ENCODE data around the gene MRPL22.
"Not testable (repeated sequence)": the region's sequence is repeated elsewhere in the genome, so short reads cannot be mapped to it uniquely, and the experiment has no call there.

MRPL22 gene

DNA sequence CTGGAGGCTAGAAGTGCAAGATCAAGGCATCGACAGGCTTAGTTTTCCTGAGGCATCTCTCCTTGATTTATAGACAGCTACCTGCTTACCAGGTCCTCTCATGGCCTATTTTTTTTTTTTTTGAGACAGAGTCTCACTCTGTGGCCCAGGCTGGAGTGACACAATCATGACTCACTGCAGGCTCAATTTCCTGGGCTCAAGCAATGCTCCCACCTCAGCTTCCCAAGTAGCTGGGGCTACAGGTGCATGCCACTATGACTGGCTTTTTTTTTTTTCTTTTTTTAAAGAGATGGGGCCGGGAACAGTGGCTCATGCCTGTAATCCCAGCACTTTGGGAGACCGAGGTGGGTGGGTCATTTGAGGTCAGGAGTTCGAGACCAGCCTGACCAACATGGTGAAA lies 61.8 kb downstream of the MRPL22 start:
- H3K4me1 ChIP-seq (ENCODE audit: control insufficient read depth, low read depth, low read length); H3K9ac ChIP-seq (ENCODE audit: low read length); H3K4me3 ChIP-seq (ENCODE audit: low read length); H3K9me3 ChIP-seq (ENCODE audit: control insufficient read depth, low read depth, low read length); H3K36me3 ChIP-seq (ENCODE audit: control insufficient read depth, low read depth, low read length); H3K27ac ChIP-seq (ENCODE audit: low read length); H3K27me3 ChIP-seq (ENCODE audit: control insufficient read depth, insufficient read depth, low read length): not testable (repeated sequence)

- no peaks in the 10 kb centered on the region for H3K9me3 ChIP-seq (ENCODE audit: control insufficient read depth, low read depth, low read length)
- H3K9ac ChIP-seq (ENCODE audit: low read length), result no peak overlapping the region
- H3K27me3 ChIP-seq (ENCODE audit: control insufficient read depth, insufficient read depth, low read length), result no peaks in the 10 kb centered on the region
- no peak overlapping the region for H3K27ac ChIP-seq (ENCODE audit: low read length)
- H3K4me3 ChIP-seq (ENCODE audit: low read length), result no peak overlapping the region
- no peaks in the 10 kb centered on the region for H3K4me1 ChIP-seq (ENCODE audit: control insufficient read depth, low read depth, low read length)
- H3K36me3 ChIP-seq (ENCODE audit: control insufficient read depth, low read depth, low read length), result no peaks in the 10 kb centered on the region
Observed at GRCh38 chr5:155004138-155004744, 63.4 kb downstream of the MRPL22 start.

DNA sequence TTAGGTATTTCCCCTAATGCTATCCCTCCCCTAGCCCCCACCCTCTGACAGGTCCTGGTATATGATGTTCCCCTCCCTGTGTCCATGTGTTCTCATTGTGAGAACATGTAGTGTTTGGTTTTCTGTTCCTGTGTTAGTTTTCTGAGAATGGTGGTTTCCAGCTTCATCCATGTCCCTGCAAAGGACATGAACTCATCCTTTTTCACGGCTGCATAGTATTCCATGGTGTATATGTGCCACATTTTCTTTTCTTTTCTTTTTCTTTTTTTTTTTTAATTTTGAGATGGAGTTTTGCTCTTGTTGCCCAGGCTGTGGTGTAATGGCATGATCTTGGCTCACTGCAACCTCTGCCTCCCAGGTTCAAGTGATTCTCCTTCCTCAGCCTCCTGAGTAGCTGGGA lies 65.4 kb downstream of the MRPL22 start:
- not testable (repeated sequence) for H3K9ac ChIP-seq (ENCODE audit: low read length)

DNA sequence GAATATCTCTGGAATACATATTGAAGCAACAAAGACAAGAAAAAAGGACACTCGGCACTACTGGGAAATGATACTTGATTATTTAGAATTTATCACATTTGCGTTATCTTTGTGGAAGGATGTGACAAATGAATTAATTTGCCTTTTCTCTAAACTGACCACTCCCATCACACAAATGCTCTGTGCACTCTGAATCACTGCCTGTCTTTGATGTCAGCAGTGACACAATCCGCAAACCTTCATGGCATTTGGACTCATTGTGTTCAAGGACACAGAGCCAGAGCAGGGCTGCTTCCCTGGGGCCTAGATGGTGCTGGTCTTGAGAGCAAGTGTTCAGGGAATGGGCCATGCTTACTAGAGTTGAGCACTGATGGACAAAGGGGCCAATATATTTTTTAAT lies 67.8 kb downstream of the MRPL22 start:
- no peaks in the 10 kb centered on the region for H3K27me3 ChIP-seq (ENCODE audit: control insufficient read depth, insufficient read depth, low read length)
- no peak overlapping the region for H3K27ac ChIP-seq (ENCODE audit: low read length)
- no peaks in the 10 kb centered on the region for H3K36me3 ChIP-seq (ENCODE audit: control insufficient read depth, low read depth, low read length)
- H3K4me1 ChIP-seq (ENCODE audit: control insufficient read depth, low read depth, low read length), result no peaks in the 10 kb centered on the region
- H3K9ac ChIP-seq (ENCODE audit: low read length), result no peak overlapping the region
- no peaks in the 10 kb centered on the region for H3K9me3 ChIP-seq (ENCODE audit: control insufficient read depth, low read depth, low read length)
- H3K4me3 ChIP-seq (ENCODE audit: low read length), result no peak overlapping the region

More for the DNA sequence above, 65.4 kb downstream of the MRPL22 start:
- H3K36me3 ChIP-seq (ENCODE audit: control insufficient read depth, low read depth, low read length); H3K9me3 ChIP-seq (ENCODE audit: control insufficient read depth, low read depth, low read length); H3K27me3 ChIP-seq (ENCODE audit: control insufficient read depth, insufficient read depth, low read length); H3K27ac ChIP-seq (ENCODE audit: low read length); H3K4me3 ChIP-seq (ENCODE audit: low read length); H3K4me1 ChIP-seq (ENCODE audit: control insufficient read depth, low read depth, low read length): not testable (repeated sequence)

GRCh38 chr5:155010881-155011280 lies 70.0 kb downstream of the MRPL22 start:
- H3K9ac ChIP-seq (ENCODE audit: low read length), result no peak overlapping the region
- H3K4me1 ChIP-seq (ENCODE audit: control insufficient read depth, low read depth, low read length), result no peaks in the 10 kb centered on the region
- H3K27ac ChIP-seq (ENCODE audit: low read length), result no peak overlapping the region
- H3K9me3 ChIP-seq (ENCODE audit: control insufficient read depth, low read depth, low read length), result no peaks in the 10 kb centered on the region
- H3K4me3 ChIP-seq (ENCODE audit: low read length), result no peak overlapping the region
- H3K36me3 ChIP-seq (ENCODE audit: control insufficient read depth, low read depth, low read length), result no peaks in the 10 kb centered on the region
- H3K27me3 ChIP-seq (ENCODE audit: control insufficient read depth, insufficient read depth, low read length), result no peaks in the 10 kb centered on the region

GRCh38 chr5:155013526-155013925 lies 72.7 kb downstream of the MRPL22 start, which contains the start of gene KIF4B:
Gene KIF4B (plus strand): TSS chr5:155013755. CDS start chr5:155013860, 105 bp downstream.
- Histone ChIP-seq H3K9me3 (ENCODE audit: control insufficient read depth, low read depth, low read length) (no peaks in the 10 kb centered on the region), H3K4me3 (ENCODE audit: low read length) (no peak within 1 kb of the TSS), H3K27ac (ENCODE audit: low read length) (no peak within 1 kb of the TSS), H3K27me3 (ENCODE audit: control insufficient read depth, insufficient read depth, low read length) (no peaks in the 10 kb centered on the region), H3K4me1 (ENCODE audit: control insufficient read depth, low read depth, low read length) (no peaks in the 10 kb centered on the region), H3K9ac (ENCODE audit: low read length) (no peak within 1 kb of the TSS), H3K36me3 (ENCODE audit: control insufficient read depth, low read depth, low read length) (no peaks in the 10 kb centered on the region)

- Histone ChIP-seq H3K27me3 (ENCODE audit: control insufficient read depth, insufficient read depth, low read length) (no peaks in the 10 kb centered on the region), H3K9me3 (ENCODE audit: control insufficient read depth, low read depth, low read length) (no peaks in the 10 kb centered on the region), H3K27ac (ENCODE audit: low read length) (no peak overlapping the region), H3K9ac (ENCODE audit: low read length) (no peak overlapping the region), H3K36me3 (ENCODE audit: control insufficient read depth, low read depth, low read length) (no peaks in the 10 kb centered on the region), H3K4me3 (ENCODE audit: low read length) (no peak overlapping the region), H3K4me1 (ENCODE audit: control insufficient read depth, low read depth, low read length) (no peaks in the 10 kb centered on the region)
Observed at GRCh38 chr5:155015239-155015638, 74.4 kb downstream of the MRPL22 start.

GRCh38 chr5:155017610-155018009 lies 76.7 kb downstream of the MRPL22 start:
- no peaks in the 10 kb centered on the region for H3K4me1 ChIP-seq (ENCODE audit: control insufficient read depth, low read depth, low read length)
- no peaks in the 10 kb centered on the region for H3K9me3 ChIP-seq (ENCODE audit: control insufficient read depth, low read depth, low read length)
- H3K4me3 ChIP-seq (ENCODE audit: low read length), result no peak overlapping the region
- H3K27me3 ChIP-seq (ENCODE audit: control insufficient read depth, insufficient read depth, low read length), result no peaks in the 10 kb centered on the region
- no peak overlapping the region for H3K27ac ChIP-seq (ENCODE audit: low read length)
- H3K36me3 ChIP-seq (ENCODE audit: control insufficient read depth, low read depth, low read length), result no peaks in the 10 kb centered on the region
- H3K9ac ChIP-seq (ENCODE audit: low read length), result no peak overlapping the region
